ENCODE measurements around the gene CACNA2D3. TPM values are rescaled to one million over a fixed set of nuclear protein-coding genes. Genes with fewer than 3 reads are reported as not detected.

CACNA2D3 gene
- polyA plus RNA-seq, 3 donors, result 8.3 to 21.5 (median 10.4) TPM

- WGBS (ENCODE audit: insufficient coverage), result 74% methylated on average over 5 of the region's 5 CpGs
- no peaks in the 10 kb centered on the region for H3K79me2 ChIP-seq (ENCODE audit: insufficient read depth, low read length)
Observed at GRCh38 chr3:54676087-54676486, 553.7 kb downstream of the CACNA2D3 start.

GRCh38 chr3:54681706-54682105 is 559.4 kb downstream of the CACNA2D3 start:
- no peaks in the 10 kb centered on the region for H3K36me3 ChIP-seq (replicated peaks in 1 of 2; ENCODE audit: control insufficient read depth in 1 of 2, insufficient read depth in 2 of 2, low read length in 2 of 2)
- H3K4me1 ChIP-seq (ENCODE audit: control insufficient read depth in 1 of 2, insufficient read depth in 2 of 2, low read length in 2 of 2), result no peaks in the 10 kb centered on the region
- DNase-seq, result no peak
- intact Hi-C loops (cut with micrococcal nuclease), result no loop called here
- Mint-ChIP-seq H3K27me3 (ENCODE audit: low read depth in 3 of 3) (peaks cover 0 to 4% (median 1%) of the 10 kb centered on the region in 3 donors), H3K36me3 (no peaks in the 10 kb centered on the region), H3K4me1 (no peaks in the 10 kb centered on the region), H3K27ac (no peak overlapping the region), H3K4me3 (no peak overlapping the region), H3K9me3 (peaks cover 0 to 12% (median 4%) of the 10 kb centered on the region in 7 donors)
- TF ChIP-seq CTCF (IDR thresholded peaks at IDR 0.05), result no peak
- no peak overlapping the region for H3K4me3 ChIP-seq (replicated peaks in 1 of 3; ENCODE audit: low read depth in 2 of 3, low read length in 3 of 3)
- H4K20me1 ChIP-seq (ENCODE audit: insufficient read depth, low read length), result no peaks in the 10 kb centered on the region
- no peak overlapping the region for H3K4me2 ChIP-seq (replicated peaks; ENCODE audit: extremely low read depth, low read length, poor library complexity, severe bottlenecking)
- no peak overlapping the region for H3K9ac ChIP-seq (ENCODE audit: insufficient read depth, low read length, poor library complexity, severe bottlenecking)
- WGBS (ENCODE audit: insufficient coverage), result 100% methylated on average over 2 of the region's 6 CpGs
- H3K79me2 ChIP-seq (ENCODE audit: insufficient read depth, low read length), result no peaks in the 10 kb centered on the region
- H3K27me3 ChIP-seq (ENCODE audit: control insufficient read depth in 2 of 2, insufficient read depth in 2 of 2, low read length in 2 of 2), result no peaks in the 10 kb centered on the region
- H3K27ac ChIP-seq (ENCODE audit: low read depth in 1 of 2, low read length in 2 of 2), result no peak overlapping the region
- H2AFZ ChIP-seq (ENCODE audit: insufficient read depth, low read depth, low read length, poor library complexity, severe bottlenecking), result no peak overlapping the region
- H3K9me3 ChIP-seq (replicated peaks in 1 of 2; ENCODE audit: control insufficient read depth in 1 of 2, insufficient read depth in 1 of 2, low read length in 2 of 2), result no peaks in the 10 kb centered on the region

More at GRCh38 chr3:54676087-54676486, 553.7 kb downstream of the CACNA2D3 start:
- Histone ChIP-seq H3K4me1 (ENCODE audit: control insufficient read depth in 1 of 2, insufficient read depth in 2 of 2, low read length in 2 of 2) (no peaks in the 10 kb centered on the region), H3K9me3 (replicated peaks in 1 of 2; ENCODE audit: control insufficient read depth in 1 of 2, insufficient read depth in 1 of 2, low read length in 2 of 2) (peaks cover 0 to 5% of the 10 kb centered on the region in 2 donors), H3K36me3 (replicated peaks in 1 of 2; ENCODE audit: control insufficient read depth in 1 of 2, insufficient read depth in 2 of 2, low read length in 2 of 2) (no peaks in the 10 kb centered on the region), H3K27me3 (ENCODE audit: control insufficient read depth in 2 of 2, insufficient read depth in 2 of 2, low read length in 2 of 2) (no peaks in the 10 kb centered on the region), H4K20me1 (ENCODE audit: insufficient read depth, low read length) (no peaks in the 10 kb centered on the region), H2AFZ (ENCODE audit: insufficient read depth, low read depth, low read length, poor library complexity, severe bottlenecking) (no peak overlapping the region), H3K4me3 (replicated peaks in 1 of 3; ENCODE audit: low read depth in 2 of 3, low read length in 3 of 3) (no peak overlapping the region), H3K9ac (ENCODE audit: insufficient read depth, low read length, poor library complexity, severe bottlenecking) (no peak overlapping the region), H3K27ac (ENCODE audit: low read depth in 1 of 2, low read length in 2 of 2) (no peak overlapping the region), H3K4me2 (replicated peaks; ENCODE audit: extremely low read depth, low read length, poor library complexity, severe bottlenecking) (no peak overlapping the region)
- no peak overlapping the region for H3K27ac Mint-ChIP-seq
- H3K36me3 Mint-ChIP-seq, result no peaks in the 10 kb centered on the region
- intact Hi-C loops (cut with micrococcal nuclease), result no loop called here
- H3K4me1 Mint-ChIP-seq, result no peaks in the 10 kb centered on the region
- DNase-seq, result no peak
- no peak overlapping the region for H3K4me3 Mint-ChIP-seq
- no peaks in the 10 kb centered on the region for H3K27me3 Mint-ChIP-seq (ENCODE audit: low read depth in 3 of 3)
- H3K9me3 Mint-ChIP-seq, result peaks cover 3 to 11% (median 5%) of the 10 kb centered on the region in 7 donors
- no peak for TF ChIP-seq CTCF (IDR thresholded peaks at IDR 0.05)

Measured in CD14-positive monocyte (primary cell).